ENCODE data around the gene SPATA45.
"Not testable (repeated sequence)": the region's sequence is repeated elsewhere in the genome, so short reads cannot be mapped to it uniquely, and the experiment has no call there.

GRCh38 chr1:212844521-212844920, 2.9 kb downstream of the SPATA45 start:
- TF ChIP-seq EZH2 (IDR thresholded peaks at IDR 0.05; ENCODE audit: insufficient read depth, poor library complexity, severe bottlenecking); EZH2phosphoT487 (IDR thresholded peaks at IDR 0.05; ENCODE audit: insufficient read depth, low read depth): not testable (repeated sequence)

Data from GM23248 (cell line).